Stimulated activated CD4-positive, alpha-beta T cell treated with anti-CD3 and anti-CD28 coated beads, Interleukin-12 subunit alpha, Interleukin-12 subunit beta, amount 100 ng/mL, for 4 hours (primary cell): Measurements from ENCODE around the gene SLC6A8.
"Not testable (repeated sequence)": the region's sequence is repeated elsewhere in the genome, so short reads cannot be mapped to it uniquely, and the experiment has no call there.

Source experiments
- DNase-seq: peaks from one replicate; pipeline ENCODE4 v3.0.0-alpha.2; 2020

Gene SLC6A8

GRCh38 chrX:153672531-153673427 is 14.9 kb upstream of the SLC6A8 start:
- DNase-seq = no peak

DNA sequence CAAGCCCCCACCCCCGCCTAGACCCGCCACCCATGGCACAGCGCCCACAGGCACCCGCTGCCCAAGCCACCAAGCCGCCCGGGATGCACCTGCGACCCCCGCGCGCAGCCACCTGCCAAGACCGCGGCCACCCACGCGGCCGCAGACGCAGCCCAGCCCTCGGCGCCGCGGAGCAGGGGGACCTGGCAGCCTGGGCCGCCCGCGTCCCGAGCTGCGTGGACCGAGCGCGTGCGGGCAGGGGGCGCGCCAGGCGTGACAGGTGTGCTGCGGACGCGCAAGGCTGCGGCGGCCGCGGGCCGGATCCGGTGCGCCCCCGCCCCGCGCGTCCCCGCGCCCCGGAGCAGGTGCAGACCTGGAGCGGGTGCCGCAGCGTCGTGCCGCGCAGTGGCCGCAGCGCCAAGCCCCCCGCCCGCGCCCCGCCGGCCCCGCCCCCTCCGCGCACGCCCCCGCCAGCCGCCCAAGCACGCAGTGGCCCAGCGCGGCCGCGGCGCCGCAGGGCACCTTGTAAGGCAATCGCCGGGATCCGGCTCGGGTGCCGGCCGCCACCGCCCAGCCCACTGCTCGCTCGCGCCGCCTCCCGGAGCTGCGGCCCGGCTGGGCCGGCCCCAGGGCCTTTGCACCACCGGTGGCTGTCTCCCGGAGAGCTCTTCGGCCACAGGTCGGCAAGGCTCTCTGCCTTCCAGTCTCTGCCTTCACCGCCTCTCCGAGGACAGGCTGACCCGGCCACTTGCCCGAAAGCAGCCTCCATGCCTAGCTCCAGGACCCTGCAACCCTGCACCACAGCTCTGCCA is 14.1 kb upstream of the SLC6A8 start, which contains the start of gene PNCK:
Gene PNCK (minus strand): TSS at position 386 of the 791 bp plus-strand sequence. CDS start 737 bp downstream, outside the sequence.
- DNase-seq = no peak

DNA sequence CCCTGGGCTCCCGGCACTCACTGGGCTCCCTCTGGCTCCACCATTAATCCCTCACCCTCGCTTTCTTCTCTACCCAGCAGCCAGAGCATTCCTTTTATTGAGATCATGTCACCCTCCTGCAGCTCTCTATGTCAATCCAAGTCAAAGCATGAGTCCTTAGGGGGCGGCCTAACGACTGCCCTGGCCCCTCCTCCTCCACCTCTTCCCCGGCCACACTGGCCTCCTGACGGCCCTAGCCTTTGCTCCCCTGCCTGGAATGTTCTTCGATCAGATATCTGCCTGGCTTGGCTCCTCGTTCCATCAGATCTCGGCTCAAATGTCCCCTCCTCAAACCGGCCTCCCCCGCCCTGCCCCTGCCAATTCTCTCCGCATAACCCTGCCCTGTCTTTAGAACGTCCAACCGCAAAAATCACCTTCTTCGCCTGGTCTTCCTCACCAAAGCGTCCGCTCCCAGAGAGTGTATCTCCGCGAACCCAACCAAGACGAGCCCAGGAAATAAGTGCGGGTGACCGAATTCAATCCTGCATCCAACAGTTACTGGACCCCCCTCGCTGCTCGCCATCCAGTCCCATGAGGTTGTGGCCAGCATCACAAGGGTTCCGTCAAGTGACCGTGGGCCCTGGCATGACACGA is 13.4 kb upstream of the SLC6A8 start:
- no peak for DNase-seq

DNA sequence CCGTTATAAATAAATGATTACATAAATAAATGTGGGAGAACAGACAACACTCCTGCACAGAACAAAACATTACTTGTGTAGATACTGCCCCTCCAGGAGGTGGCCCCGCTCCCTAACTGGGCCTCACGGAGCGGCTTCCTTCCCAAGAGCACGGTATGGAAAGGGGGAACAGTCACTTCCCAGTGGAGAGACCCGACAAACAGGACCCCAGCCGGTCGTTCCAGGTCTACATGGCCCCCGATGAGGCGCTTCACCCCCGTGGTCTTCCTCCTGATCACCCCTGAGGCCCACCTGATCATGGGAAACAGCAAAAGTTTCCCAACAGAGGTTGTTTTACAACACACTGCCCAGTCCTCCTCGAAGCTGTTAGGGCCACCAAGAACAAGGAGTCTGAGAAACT is 6.6 kb upstream of the SLC6A8 start:
- no peak for DNase-seq

DNA sequence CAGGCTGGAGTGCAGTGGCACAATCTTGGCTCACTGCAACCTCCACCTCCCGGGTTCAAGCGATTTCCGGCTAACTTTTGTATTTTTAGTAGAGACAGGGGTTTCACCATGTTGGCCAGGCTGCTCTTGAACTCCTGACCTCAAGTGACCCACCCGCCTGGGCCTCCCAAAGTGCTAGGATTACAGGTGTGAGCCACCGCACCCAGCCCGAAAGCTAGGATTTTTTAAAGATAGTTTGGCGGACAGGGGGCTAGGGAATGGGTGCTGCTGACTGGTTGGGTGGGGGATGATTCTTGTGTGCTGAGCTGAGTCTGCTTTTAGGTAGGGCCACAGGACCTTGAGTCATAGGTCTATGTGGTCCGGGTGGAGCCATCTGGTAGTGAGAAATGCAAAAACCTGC is 4.2 kb upstream of the SLC6A8 start:
- DNase-seq = not testable (repeated sequence)

DNA sequence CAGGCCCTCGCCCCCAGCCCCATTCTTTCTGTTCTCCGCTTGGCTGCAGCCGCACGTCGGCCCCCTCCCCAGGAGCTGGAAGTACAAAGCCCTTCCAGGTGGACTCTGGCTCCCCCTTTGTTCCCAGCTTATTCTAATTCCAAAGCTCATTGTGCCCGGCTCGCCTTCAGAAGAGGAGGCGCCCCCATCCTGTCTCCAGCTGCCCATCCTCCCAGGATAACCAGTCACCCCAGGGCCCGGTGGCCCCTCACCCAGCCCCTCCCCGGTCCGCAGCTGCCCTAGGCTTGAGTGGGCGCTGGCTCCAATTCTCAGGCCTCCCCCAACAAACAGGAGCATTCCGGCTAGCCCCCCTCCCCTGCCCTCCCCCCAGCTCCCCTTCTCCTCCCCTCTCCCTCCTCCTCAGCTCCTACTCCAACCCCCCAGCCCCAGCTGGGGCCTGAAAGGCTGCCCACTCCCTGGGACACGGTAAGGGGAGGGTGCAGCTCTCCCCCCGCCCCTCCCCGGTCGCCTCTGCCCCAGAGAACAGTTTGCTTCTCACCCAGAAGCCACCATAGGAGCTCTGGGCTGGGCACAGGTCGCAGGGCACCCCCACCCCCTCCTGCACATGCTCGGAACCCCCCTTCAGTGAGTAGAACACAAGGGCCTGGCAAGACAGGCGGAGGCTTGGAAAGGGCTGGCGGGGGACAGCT is 3.1 kb upstream of the SLC6A8 start:
- no peak for DNase-seq

GRCh38 chrX:153685156-153685536 is 2.6 kb upstream of the SLC6A8 start:
- no peak for DNase-seq

DNA sequence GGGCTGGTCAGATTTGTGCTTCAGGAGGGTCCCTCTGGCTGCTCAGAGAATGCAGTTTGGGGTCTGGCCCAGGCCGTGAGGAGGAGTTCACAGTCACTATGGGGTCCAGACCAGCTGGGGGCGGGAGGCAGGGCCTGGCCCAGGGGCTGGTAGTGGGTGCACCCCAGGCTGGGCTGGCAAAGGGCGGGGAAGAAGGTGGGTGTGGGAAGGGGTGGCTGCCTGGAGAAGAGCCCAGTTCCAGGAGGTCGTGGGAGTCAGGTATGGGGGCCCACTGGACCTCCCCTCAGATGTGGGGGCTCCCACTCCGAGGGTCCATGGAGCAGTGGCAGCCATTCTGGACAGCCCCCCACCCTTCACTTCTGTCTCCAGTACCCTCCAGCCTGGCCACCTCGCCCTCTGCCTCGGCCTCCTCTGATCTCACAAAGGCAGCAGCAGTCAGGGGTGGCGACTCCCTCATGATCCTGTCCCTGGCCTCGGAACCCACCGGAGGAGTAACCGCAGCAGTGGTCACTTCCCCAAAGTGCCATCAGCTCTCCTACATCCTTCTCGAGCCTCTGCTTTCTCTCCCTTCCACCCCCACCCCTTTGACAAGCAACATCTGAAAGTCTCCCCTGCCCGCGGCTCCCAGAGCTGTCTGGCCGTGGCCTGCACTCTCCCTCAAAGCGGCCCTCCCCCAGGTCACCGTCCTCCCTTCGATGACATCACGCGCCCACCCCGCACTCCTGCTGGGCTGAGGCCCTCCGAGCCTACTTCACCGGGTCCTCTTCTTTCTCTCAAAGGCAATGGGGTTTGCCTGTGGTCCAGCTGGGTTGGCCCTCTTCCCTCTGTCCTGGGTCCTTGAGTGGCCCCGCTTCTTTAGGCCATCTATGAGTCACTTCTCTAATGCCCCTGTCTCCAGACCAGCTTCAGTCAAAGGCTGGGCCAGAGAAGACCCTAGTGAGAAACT is 1.7 kb upstream of the SLC6A8 start:
- no peak for DNase-seq

DNA sequence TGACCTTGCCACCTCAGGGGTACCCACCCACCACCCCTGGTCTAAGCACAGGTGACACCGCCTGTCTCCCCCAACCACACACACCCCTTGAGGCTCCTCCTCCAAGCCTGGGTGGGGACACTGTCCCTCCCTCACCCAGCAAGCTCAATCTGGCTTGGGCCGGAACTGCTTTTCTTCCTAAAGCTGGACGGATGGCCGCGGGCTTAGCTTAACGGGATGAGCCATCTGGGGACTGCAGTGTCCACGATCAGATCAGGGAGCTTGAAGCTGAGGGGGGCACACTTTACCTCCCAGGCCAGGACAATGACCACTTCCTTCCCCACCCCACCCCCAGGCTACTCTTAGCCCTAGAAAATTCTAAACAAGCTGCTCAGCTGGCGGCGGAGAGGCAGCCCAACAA is 1.0 kb upstream of the SLC6A8 start:
- no peak for DNase-seq

DNA sequence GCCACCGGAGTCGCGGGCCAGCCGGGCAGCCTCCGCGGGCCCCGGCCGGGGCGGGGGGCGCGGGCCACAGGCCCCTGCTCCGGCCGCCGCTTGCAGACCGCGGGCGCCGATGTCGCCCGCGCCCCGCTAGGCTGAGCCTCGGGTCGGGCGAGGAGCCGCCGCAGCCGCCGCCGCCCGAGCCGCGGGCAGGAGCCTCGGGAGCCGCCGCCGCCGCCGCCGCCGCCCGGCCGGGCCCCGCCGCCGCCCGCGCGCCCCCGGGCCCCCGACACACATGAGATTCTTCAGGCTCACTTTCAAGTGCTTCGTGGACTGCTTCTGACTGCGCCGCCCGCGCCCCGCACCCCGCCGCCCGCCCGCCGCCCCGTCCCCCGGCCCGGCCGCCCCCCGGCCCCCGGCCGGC is 345 bp downstream of the SLC6A8 start:
- no peak for DNase-seq

GRCh38 chrX:153688506-153688905 is 780 bp downstream of the SLC6A8 start:
- DNase-seq = no peak

DNA sequence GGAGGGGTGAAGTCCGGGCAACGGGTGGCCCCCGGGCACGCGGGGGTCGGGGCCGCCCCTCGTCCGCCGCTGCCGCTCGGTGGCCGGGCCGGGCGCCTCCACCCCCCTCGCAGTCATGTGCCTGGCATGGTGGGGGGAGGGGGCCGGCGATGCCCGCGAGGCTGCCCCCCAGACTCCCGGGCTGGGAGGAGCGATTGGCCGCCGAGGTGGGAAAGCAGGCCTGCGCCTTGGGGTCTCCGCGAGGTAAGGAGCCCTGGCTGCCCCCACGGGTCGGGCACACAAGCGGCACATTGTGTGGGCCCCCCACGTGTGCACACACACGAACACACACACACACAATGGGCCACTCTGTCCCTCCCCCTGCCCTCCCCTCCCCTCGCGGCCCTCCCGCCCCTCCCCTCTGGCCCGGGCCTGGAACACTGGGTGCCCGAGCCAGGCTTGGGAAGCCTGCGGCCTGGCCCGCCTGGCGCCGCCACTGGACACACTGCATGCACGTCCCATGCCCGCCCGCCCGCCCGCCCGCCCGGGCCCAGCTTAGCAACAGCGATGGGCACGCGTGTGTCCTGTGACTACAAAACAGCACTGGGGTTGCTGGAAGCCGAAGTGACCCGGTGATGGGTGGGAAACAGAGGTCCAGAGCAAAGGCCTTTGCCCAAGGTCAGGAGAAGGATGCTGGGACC is 1.3 kb downstream of the SLC6A8 start:
- DNase-seq = no peak

DNA sequence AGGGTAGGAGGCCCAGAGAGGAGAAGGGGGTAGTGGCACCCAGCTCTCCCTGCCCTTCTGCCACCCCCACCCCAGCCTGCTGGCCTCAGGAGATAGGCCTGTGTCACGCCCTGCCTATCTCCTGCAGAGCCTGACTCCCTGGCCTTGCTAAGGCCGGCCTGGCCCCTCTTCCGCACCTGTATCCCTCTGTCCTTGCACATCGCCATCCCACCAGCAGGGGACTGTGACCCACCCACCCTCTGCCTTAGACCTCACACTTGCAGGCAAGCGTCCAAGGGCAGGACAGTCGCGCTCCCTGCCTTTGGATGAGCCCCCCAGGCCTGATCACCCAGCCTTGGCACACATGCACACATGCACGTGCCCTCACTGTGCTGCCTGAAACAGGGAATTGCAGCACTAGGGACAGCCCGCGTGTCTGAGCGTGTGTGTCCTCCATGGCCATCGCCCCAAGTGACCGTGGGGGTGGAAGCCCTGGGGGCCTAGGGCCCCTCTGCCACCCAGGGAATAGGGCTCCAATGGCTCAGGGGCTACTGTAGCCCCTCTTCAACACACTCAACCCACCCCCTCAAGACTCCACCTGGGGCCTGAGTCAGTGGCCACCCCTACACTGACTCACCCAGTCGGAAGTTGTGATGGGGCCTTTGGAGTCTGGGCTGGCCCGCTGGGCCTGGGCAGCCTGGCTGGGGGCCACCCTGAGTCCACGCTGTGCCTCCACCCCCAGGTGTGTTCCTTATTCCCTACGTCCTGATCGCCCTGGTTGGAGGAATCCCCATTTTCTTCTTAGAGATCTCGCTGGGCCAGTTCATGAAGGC is 2.1 kb downstream of the SLC6A8 start:
- no peak for DNase-seq

DNA sequence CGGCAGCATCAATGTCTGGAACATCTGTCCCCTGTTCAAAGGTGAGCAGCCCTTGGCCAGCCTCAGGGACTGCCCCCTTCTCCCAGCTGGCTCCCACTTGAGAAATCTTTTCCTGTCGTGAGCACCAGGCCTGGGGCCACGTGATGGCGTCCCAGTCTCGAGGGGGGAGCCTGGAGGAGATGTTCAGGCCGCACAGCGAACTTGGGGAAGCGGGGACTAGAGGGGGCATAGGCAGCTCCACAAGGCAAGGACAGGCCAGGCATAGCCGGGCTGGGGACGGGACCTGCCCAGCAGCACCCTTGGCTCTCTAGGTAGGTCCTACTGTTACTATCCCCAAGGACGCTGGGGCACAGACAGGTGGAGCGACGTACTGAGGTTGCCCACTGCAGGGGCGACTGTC is 2.7 kb downstream of the SLC6A8 start:
- DNase-seq = no peak

GRCh38 chrX:153691032-153691827 is 3.5 kb downstream of the SLC6A8 start:
- not testable (repeated sequence) for DNase-seq

DNA sequence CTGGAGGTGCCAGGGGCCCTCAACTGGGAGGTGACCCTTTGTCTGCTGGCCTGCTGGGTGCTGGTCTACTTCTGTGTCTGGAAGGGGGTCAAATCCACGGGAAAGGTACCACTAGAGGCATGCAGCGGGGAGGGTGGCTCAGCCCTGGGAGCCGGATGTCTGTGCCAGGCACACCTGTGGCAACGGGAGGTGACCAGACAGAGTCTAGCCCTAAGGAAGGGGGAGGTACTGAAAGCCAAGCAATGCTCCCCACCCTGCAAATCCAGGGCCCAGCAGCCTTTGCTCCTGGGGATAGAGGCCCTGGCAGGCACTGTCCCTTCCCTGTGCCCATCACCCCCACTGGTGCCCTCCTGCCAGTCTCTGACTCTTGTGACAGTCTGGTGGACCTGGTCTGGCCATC is 4.3 kb downstream of the SLC6A8 start:
- DNase-seq = no peak

DNA sequence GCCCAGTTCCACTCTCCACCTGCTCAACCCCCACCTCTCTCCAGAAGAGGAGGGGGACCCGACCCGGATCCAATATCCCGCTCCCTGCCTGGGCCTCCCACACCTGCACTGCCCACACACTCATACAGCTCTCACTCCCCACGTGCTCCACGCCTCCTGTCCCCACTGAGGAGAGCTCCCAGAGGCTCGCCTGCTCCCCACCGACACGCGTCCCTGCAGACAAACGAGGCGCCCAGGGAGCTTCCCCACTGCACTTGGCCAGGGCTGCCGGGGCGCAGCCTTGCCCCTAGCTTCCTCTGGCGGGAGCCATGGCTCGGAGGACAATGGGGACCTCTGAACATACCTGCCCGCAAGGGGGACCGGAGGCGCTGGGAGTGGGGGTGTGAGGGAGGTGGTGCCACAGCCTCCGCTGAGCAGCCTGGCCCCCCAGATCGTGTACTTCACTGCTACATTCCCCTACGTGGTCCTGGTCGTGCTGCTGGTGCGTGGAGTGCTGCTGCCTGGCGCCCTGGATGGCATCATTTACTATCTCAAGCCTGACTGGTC is 5.0 kb downstream of the SLC6A8 start:
- DNase-seq = no peak

DNA sequence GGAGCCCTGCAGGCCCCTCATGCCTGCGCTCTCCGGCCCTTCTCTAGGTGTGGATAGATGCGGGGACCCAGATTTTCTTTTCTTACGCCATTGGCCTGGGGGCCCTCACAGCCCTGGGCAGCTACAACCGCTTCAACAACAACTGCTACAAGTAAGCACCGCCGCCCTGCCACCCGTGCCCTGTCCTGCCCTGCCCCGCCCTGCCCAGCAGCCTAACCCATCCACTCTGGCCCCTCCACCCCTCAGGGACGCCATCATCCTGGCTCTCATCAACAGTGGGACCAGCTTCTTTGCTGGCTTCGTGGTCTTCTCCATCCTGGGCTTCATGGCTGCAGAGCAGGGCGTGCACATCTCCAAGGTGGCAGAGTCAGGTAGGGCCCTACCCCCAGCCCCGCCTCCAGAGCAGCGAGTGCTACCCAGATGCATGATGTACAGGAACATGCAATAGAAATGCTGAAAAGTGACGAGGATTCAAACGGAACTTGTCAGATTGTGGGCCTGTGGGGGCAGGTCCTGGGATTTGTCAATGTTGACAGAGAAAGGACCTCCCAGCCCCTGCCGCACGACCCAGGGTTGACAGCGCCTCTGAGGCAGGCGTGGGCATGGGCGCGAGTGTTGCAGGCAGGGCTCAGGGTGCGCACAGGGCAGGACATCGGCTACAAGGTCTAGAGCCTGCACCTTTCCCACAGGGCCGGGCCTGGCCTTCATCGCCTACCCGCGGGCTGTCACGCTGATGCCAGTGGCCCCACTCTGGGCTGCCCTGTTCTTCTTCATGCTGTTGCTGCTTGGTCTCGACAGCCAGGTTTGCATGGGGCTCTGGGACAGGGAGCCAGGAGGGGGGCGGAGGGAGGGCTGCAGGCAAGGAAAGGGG is 5.7 kb downstream of the SLC6A8 start:
- no peak for DNase-seq
